Measurements from ENCODE around the gene SND1.

SND1 gene

DNA sequence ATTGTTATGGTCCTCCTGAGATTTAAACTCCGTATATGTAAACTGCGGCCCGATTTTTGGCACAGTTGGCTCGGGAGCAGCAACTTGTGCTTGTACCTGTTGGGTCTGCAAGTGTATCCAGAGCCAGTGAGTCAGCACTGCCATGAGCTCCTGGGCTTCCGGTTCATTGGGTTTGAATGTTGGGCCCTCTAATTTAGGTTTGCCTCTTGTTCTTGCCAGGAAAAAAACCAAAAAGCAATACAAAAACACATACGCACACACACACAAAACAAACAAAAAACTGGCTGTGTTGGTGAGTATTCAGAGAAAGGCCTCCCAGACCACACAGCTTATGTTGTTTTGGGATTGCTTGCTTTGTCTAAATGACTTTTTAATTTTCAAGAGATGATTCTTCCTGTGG is 26.3 kb downstream of the SND1 start:
- Histone ChIP-seq H3K4me3 (replicated peaks; ENCODE audit: insufficient read depth, low read length) (no peak overlapping the region), H3K27me3 (ENCODE audit: insufficient read depth, poor library complexity, severe bottlenecking) (no peaks in the 10 kb centered on the region), H3K27ac (replicated peaks) (no peak overlapping the region)
- no peak for DNase-seq (ENCODE audit: low read depth in 1 of 2, low spot score in 1 of 2)
- TF ChIP-seq POLR2AphosphoS5 (IDR thresholded peaks at IDR 0.05; ENCODE audit: low read depth) (no peak), GABPA (IDR thresholded peaks at IDR 0.05; ENCODE audit: low read depth) (no peak), SPI1 (IDR thresholded peaks at IDR 0.05; ENCODE audit: borderline replicate concordance, low read depth) (no peak)
- TF ChIP-seq, protein P1, sequence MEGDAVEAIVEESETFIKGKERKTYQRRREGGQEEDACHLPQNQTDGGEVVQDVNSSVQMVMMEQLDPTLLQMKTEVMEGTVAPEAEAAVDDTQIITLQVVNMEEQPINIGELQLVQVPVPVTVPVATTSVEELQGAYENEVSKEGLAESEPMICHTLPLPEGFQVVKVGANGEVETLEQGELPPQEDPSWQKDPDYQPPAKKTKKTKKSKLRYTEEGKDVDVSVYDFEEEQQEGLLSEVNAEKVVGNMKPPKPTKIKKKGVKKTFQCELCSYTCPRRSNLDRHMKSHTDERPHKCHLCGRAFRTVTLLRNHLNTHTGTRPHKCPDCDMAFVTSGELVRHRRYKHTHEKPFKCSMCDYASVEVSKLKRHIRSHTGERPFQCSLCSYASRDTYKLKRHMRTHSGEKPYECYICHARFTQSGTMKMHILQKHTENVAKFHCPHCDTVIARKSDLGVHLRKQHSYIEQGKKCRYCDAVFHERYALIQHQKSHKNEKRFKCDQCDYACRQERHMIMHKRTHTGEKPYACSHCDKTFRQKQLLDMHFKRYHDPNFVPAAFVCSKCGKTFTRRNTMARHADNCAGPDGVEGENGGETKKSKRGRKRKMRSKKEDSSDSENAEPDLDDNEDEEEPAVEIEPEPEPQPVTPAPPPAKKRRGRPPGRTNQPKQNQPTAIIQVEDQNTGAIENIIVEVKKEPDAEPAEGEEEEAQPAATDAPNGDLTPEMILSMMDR (IDR thresholded peaks at IDR 0.05; ENCODE audit: insufficient read depth, low read length): no peak
- TF ChIP-seq, protein P2, sequence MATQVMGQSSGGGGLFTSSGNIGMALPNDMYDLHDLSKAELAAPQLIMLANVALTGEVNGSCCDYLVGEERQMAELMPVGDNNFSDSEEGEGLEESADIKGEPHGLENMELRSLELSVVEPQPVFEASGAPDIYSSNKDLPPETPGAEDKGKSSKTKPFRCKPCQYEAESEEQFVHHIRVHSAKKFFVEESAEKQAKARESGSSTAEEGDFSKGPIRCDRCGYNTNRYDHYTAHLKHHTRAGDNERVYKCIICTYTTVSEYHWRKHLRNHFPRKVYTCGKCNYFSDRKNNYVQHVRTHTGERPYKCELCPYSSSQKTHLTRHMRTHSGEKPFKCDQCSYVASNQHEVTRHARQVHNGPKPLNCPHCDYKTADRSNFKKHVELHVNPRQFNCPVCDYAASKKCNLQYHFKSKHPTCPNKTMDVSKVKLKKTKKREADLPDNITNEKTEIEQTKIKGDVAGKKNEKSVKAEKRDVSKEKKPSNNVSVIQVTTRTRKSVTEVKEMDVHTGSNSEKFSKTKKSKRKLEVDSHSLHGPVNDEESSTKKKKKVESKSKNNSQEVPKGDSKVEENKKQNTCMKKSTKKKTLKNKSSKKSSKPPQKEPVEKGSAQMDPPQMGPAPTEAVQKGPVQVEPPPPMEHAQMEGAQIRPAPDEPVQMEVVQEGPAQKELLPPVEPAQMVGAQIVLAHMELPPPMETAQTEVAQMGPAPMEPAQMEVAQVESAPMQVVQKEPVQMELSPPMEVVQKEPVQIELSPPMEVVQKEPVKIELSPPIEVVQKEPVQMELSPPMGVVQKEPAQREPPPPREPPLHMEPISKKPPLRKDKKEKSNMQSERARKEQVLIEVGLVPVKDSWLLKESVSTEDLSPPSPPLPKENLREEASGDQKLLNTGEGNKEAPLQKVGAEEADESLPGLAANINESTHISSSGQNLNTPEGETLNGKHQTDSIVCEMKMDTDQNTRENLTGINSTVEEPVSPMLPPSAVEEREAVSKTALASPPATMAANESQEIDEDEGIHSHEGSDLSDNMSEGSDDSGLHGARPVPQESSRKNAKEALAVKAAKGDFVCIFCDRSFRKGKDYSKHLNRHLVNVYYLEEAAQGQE (IDR thresholded peaks at IDR 0.05; ENCODE audit: insufficient replicate concordance, low read depth): no peak

DNA sequence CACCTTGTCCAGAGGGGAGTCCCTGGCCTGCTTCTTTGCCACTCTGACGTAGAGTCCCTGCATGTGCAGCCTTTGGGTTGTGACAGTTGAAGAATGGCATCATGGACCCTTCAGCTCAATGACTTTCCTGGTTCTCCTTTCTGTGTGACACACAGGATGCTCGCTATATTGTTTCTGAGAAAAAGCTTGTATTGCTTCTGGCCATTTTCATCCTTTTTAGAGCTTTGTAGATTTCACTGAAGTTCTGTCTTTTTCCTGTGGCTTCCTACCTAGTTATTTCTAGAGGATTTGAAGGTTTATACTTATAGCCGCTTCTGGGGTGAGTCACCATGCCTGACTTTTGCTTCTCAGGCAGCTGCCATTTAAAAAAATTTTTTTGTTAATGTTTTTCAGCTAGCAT is 27.0 kb downstream of the SND1 start:
- Histone ChIP-seq H3K4me3 (replicated peaks; ENCODE audit: insufficient read depth, low read length) (no peak overlapping the region), H3K27me3 (ENCODE audit: insufficient read depth, poor library complexity, severe bottlenecking) (no peaks in the 10 kb centered on the region), H3K27ac (replicated peaks) (no peak overlapping the region)
- DNase-seq (ENCODE audit: low read depth in 1 of 2, low spot score in 1 of 2): no peak
- TF ChIP-seq, protein P1 (IDR thresholded peaks at IDR 0.05; ENCODE audit: insufficient read depth, low read length): no peak
- TF ChIP-seq, protein P2 (IDR thresholded peaks at IDR 0.05; ENCODE audit: insufficient replicate concordance, low read depth): no peak
- TF ChIP-seq GABPA (IDR thresholded peaks at IDR 0.05; ENCODE audit: low read depth) (no peak), SPI1 (IDR thresholded peaks at IDR 0.05; ENCODE audit: borderline replicate concordance, low read depth) (no peak), POLR2AphosphoS5 (IDR thresholded peaks at IDR 0.05; ENCODE audit: low read depth) (no peak)

DNA sequence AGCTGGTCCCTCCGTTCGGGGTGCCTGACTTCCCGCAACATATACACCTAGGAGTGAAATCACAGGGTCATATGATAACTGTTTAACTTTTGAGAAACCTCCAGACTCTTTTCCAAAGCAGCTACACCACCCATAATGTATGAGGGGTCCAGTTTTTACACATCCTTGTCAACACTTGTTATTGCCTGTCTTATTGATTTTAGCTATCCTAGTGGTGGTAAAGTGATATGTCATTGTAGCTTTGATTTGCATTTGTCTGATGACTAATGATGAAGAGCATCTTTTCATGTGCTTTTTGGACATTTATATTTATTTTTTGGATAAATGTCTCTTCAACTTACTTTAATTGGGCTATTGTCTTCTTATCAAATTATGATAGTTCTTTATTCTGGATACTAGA is 29.0 kb downstream of the SND1 start:
- Histone ChIP-seq H3K4me3 (replicated peaks; ENCODE audit: insufficient read depth, low read length) (no peak overlapping the region), H3K27ac (replicated peaks) (no peak overlapping the region), H3K27me3 (ENCODE audit: insufficient read depth, poor library complexity, severe bottlenecking) (no peaks in the 10 kb centered on the region)
- TF ChIP-seq POLR2AphosphoS5 (IDR thresholded peaks at IDR 0.05; ENCODE audit: low read depth) (no peak), GABPA (IDR thresholded peaks at IDR 0.05; ENCODE audit: low read depth) (no peak), SPI1 (IDR thresholded peaks at IDR 0.05; ENCODE audit: borderline replicate concordance, low read depth) (no peak)
- TF ChIP-seq, protein P1 (IDR thresholded peaks at IDR 0.05; ENCODE audit: insufficient read depth, low read length): no peak
- TF ChIP-seq, protein P2 (IDR thresholded peaks at IDR 0.05; ENCODE audit: insufficient replicate concordance, low read depth): no peak
- DNase-seq (ENCODE audit: low read depth in 1 of 2, low spot score in 1 of 2): no peak

Measured in HL-60 (cell line).